ENCODE measurements around the gene AP2A1. TPM values are rescaled to one million over a fixed set of nuclear protein-coding genes. Genes with fewer than 3 reads are reported as not detected.
A peak's percentile ranks its signal among the peaks of the same experiment; 100 is the strongest.

AP2A1 gene
- total RNA-seq, 6 donors from 2014 or later, result 46.0 to 113 (median 77.6) TPM

DNA sequence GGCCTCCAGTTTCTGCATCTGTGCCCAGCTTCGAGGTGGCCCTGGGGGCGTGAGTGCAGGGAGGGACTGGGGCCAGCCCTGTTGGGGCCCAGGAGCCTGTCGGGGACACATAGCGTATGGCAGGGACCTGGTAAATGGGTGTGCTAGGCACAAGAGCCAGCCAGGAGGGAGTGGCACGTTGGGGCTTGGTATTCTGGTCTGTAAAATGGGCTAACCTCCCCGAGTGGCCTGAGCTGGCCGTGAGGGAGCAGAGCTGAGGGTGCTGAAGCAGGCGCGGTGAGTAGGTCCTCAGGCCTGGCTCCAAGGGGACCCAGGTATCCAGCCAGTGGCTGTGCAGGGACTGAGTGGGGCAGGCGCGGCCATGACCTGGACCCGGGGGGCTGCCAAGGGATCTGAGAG, 88.5 kb downstream of the AP2A1 start:
- Histone ChIP-seq H3K36me3 (peaks cover 8 to 60% (median 45%) of the 10 kb centered on the region in 4 donors), H3K9me3 (no peaks in the 10 kb centered on the region), H3K4me3 (no peak overlapping the region), H3K27me3 (no peaks in the 10 kb centered on the region), H3K27ac (no peak overlapping the region), H3K4me1 (peaks cover 18 to 31% (median 20%) of the 10 kb centered on the region in 4 donors)
- TF ChIP-seq POLR2A (IDR thresholded peaks at IDR 0.05), result no peak
- TF ChIP-seq, protein P1, sequence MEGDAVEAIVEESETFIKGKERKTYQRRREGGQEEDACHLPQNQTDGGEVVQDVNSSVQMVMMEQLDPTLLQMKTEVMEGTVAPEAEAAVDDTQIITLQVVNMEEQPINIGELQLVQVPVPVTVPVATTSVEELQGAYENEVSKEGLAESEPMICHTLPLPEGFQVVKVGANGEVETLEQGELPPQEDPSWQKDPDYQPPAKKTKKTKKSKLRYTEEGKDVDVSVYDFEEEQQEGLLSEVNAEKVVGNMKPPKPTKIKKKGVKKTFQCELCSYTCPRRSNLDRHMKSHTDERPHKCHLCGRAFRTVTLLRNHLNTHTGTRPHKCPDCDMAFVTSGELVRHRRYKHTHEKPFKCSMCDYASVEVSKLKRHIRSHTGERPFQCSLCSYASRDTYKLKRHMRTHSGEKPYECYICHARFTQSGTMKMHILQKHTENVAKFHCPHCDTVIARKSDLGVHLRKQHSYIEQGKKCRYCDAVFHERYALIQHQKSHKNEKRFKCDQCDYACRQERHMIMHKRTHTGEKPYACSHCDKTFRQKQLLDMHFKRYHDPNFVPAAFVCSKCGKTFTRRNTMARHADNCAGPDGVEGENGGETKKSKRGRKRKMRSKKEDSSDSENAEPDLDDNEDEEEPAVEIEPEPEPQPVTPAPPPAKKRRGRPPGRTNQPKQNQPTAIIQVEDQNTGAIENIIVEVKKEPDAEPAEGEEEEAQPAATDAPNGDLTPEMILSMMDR (IDR thresholded peaks at IDR 0.05), result no peak
- TF ChIP-seq POLR2AphosphoS5 (IDR thresholded peaks at IDR 0.05), result no peak
- TF ChIP-seq EP300 (IDR thresholded peaks at IDR 0.05), result no peak
- no peak for DNase-seq
- WGBS, 2 donors, result 86 to 97% methylated on average over 6 to 12 of the region's 12 CpGs
- ATAC-seq (ENCODE audit: low FRiP score in 2 of 2), result no peak

DNA sequence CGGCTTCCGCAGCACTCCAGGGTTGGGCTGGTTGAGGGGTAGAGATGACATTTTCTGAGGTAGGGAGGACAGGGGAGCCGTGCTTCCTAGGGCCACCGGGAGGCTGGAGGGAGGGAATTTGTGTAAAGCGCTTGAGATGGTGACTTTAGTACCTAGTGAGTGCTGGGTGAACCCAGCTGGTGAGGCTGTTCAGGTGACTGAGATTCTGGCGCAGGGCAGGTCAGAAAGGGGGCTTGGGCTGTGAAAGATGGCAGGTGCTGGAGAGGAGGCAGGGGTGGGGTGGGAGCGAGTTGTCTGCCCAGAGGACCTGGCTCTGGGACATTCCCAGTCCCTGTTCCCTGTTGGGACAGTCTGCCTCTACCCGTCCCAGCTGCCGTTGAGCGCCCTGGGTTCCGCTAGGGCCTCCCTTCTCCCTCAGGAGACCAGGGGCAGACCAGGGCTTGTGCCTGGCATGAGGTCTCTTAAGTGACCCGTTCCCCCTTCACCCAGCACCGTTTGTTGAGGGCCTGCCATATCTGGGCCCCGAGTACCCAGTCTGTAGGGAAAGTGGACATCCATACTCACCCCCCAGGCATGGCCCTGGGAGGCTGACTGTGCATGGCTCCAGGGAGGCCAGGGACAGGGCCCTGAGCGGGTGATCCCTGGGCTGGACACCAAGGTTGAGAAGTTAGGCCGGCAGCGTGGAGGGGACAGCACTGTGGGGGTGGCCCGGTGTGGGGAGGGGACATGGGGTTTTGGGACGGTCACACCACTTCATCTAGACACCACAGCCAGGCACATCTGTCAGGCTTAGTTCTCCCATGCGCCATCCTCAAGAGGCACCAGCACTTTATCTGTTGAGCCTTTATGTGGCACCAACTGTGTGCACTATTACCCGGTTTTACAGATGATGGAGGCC, 89.1 kb downstream of the AP2A1 start:
- TF ChIP-seq, protein P1 (IDR thresholded peaks at IDR 0.05), result no peak
- TF ChIP-seq POLR2A (IDR thresholded peaks at IDR 0.05), result no peak
- TF ChIP-seq POLR2AphosphoS5 (IDR thresholded peaks at IDR 0.05), result no peak
- no peak for TF ChIP-seq EP300 (IDR thresholded peaks at IDR 0.05)
- WGBS, 2 donors, result 84 to 89% methylated on average over 16 to 18 of the region's 21 CpGs
- no peak for DNase-seq

DNA sequence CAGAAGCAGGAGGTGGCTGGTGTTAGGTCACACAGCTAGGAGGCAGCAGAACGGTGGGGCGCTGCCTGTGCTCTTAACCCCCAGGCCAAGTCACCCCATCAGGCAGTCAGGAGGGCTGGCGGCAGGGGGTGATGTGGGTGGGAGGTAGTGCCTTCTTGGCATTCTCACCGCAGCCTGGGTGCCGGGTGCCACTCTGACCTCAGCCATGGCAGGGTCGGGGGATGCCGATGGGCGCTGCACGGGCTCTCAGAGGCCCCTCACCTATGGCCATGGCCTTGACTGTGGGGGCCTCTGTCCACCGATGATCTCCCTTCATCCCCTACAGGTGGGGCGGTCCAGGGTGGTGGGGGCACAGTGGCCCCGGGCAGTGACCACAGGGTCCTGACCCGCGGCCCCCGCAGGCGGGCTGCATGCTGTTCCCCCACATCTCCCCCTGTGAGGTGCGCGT, 89.8 kb downstream of the AP2A1 start:
- DNase-seq, result peak in 1 of 2 donors; percentile 78
- Histone ChIP-seq H3K36me3 (peaks cover 14 to 73% (median 58%) of the 10 kb centered on the region in 4 donors), H3K9me3 (no peaks in the 10 kb centered on the region), H3K4me3 (no peak overlapping the region), H3K27me3 (no peaks in the 10 kb centered on the region), H3K4me1 (peaks cover 17 to 34% (median 24%) of the 10 kb centered on the region in 4 donors), H3K27ac (peak overlapping the region in 1 of 4 donors; percentile 15)
- TF ChIP-seq, protein P1 (IDR thresholded peaks at IDR 0.05), result no peak
- no peak for TF ChIP-seq EP300 (IDR thresholded peaks at IDR 0.05)
- 40 to 95% methylated on average over 1 to 18 of the region's 18 CpGs for WGBS, 2 donors
- no peak for ATAC-seq (ENCODE audit: low FRiP score in 2 of 2)

More for the DNA sequence above, 89.1 kb downstream of the AP2A1 start:
- no peaks in the 10 kb centered on the region for H3K9me3 ChIP-seq
- peaks cover 12 to 67% (median 51%) of the 10 kb centered on the region in 4 donors for H3K36me3 ChIP-seq
- no peaks in the 10 kb centered on the region for H3K27me3 ChIP-seq
- ATAC-seq (ENCODE audit: low FRiP score in 2 of 2), result no peak
- H3K4me3 ChIP-seq, result no peak overlapping the region
- H3K27ac ChIP-seq, result peak overlapping the region in 1 of 4 donors; percentile 15
- H3K4me1 ChIP-seq, result peaks cover 17 to 30% (median 22%) of the 10 kb centered on the region in 4 donors

Small RNA genes within 50 kb of the gene (small RNA-seq; reads per million reads assigned to genes)
- gene MIR4749 (0 reads per million in 4 donors), gene MIR6799 (0 reads per million in 4 donors), gene RNU6-841P (0 reads per million in 4 donors)

Other genes starting within 250 kb of the AP2A1 start
- 10 to 100 TPM in 5 of 6 donors, 1 to 10 TPM in 1; 5.9 to 82.8 (median 26.6) TPM for gene RCN3, start 239.0 kb upstream of the AP2A1 start, total RNA-seq
- gene NOSIP, start 186.4 kb upstream of the AP2A1 start, total RNA-seq, result 10 to 100 TPM; 30.3 to 72.3 (median 57.9) TPM
- 10 to 100 TPM in 1 of 6 donors, 1 to 10 TPM in 5; 3.8 to 10.0 (median 7.1) TPM for gene PRRG2, start 185.7 kb upstream of the AP2A1 start, total RNA-seq
- gene PRR12, start 175.8 kb upstream of the AP2A1 start, total RNA-seq, result 10 to 100 TPM; 12.6 to 51.9 (median 33.7) TPM
- 100 to 1,000 TPM in 3 of 6 donors, 10 to 100 TPM in 3; 81.7 to 160 (median 107) TPM for gene RRAS, start 126.9 kb upstream of the AP2A1 start, total RNA-seq
- gene SCAF1, start 124.8 kb upstream of the AP2A1 start, total RNA-seq, result 10 to 100 TPM; 28.6 to 98.5 (median 71.0) TPM
- 100 to 1,000 TPM in 3 of 6 donors, 10 to 100 TPM in 3; 50.5 to 210 (median 99.1) TPM for gene IRF3, start 101.1 kb upstream of the AP2A1 start, total RNA-seq
- 10 to 100 TPM in 3 of 6 donors, 1 to 10 TPM in 3; 4.2 to 21.3 (median 14.1) TPM for gene BCL2L12, start 101.1 kb upstream of the AP2A1 start, total RNA-seq
- 100 to 1,000 TPM in 2 of 6 donors, 10 to 100 TPM in 4; 65.6 to 155 (median 82.0) TPM for gene PRMT1, start 89.7 kb upstream of the AP2A1 start, total RNA-seq
- 1 to 10 TPM in 4 of 6 donors, under 1 TPM in 1, not detected in 1; 0.55 to 3.0 (median 1.5) TPM for gene ADM5, start 77.4 kb upstream of the AP2A1 start, total RNA-seq
- gene CPT1C, start 75.9 kb upstream of the AP2A1 start, total RNA-seq, result 10 to 100 TPM in 1 of 6 donors, 1 to 10 TPM in 2, under 1 TPM in 1, not detected in 2; 0.46 to 17.2 (median 4.6) TPM
- under 1 TPM in 3 of 6 donors, not detected in 3; 0.15 to 0.91 (median 0.37) TPM for gene TSKS, start 3.7 kb upstream of the AP2A1 start, total RNA-seq
- 10 to 100 TPM; 17.3 to 43.0 (median 22.3) TPM for gene FUZ, start 46.3 kb downstream of the AP2A1 start, total RNA-seq
- gene MED25, start 51.3 kb downstream of the AP2A1 start, total RNA-seq, result 100 to 1,000 TPM in 1 of 6 donors, 10 to 100 TPM in 5; 41.7 to 110 (median 61.2) TPM
- 100 to 1,000 TPM in 3 of 6 donors, 10 to 100 TPM in 3; 60.2 to 136 (median 106) TPM for gene PTOV1, start 84.2 kb downstream of the AP2A1 start, total RNA-seq
- 100 to 1,000 TPM in 2 of 6 donors, 10 to 100 TPM in 4; 47.6 to 321 (median 88.6) TPM for gene PNKP, start 100.6 kb downstream of the AP2A1 start, total RNA-seq
- gene AKT1S1, start 110.4 kb downstream of the AP2A1 start, total RNA-seq, result 10 to 100 TPM; 11.8 to 35.5 (median 25.7) TPM
- gene TBC1D17, start 110.7 kb downstream of the AP2A1 start, total RNA-seq, result 100 to 1,000 TPM in 1 of 6 donors, 10 to 100 TPM in 5; 22.9 to 140 (median 61.2) TPM
- gene IL4I1, start 129.9 kb downstream of the AP2A1 start, total RNA-seq, result 1 to 10 TPM in 5 of 6 donors, under 1 TPM in 1; 0.44 to 7.3 (median 2.1) TPM
- gene ATF5, start 162.2 kb downstream of the AP2A1 start, total RNA-seq, result 10 to 100 TPM; 10.0 to 25.8 (median 15.3) TPM
- 10 to 100 TPM; 34.7 to 44.4 (median 40.1) TPM for gene NUP62, start 162.5 kb downstream of the AP2A1 start, total RNA-seq
- gene SIGLEC11, start 194.2 kb downstream of the AP2A1 start, total RNA-seq, result 1 to 10 TPM; 2.0 to 7.3 (median 4.4) TPM